PC-9 (cell line): Measurements from ENCODE around the gene GOT1.

Experiments
- EZH2 ChIP-seq: fragments of 200-600 bp; sonication (generic); IDR thresholded peaks from 2 replicates; pipeline ENCODE4 v1.8.0; 2017; ENCODE audit warnings: antibody characterized with exemption, low read depth
- TF ChIP-seq, protein P1 (sequence below): fragments of 200-600 bp; sonication (generic); conservative IDR thresholded peaks from 2 replicates; pipeline ENCODE4 v1.6.1; 2017; ENCODE audit warnings: mixed run types, antibody characterized with exemption, mild to moderate bottlenecking, moderate library complexity

DNA sequence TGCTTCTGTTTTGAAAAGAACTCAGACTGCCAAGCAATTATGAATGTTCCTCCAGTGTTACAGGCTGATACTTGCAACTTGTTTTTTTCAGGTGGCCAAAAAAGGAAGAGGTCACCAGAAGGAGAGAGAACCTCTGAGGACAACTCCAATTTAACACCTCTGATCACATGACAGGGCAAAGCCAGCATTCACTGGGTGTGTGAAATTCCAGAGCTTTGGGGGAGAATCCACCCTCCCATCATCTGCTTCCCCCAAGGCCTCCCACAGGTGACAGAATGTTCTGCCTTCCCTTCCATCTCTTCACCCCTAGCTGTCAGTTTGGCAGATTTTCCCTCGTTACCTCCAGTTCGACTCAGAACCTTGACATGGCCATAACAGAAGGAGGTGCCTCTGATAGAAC, 39.1 kb downstream of the GOT1 start:
- TF ChIP-seq, protein P1, sequence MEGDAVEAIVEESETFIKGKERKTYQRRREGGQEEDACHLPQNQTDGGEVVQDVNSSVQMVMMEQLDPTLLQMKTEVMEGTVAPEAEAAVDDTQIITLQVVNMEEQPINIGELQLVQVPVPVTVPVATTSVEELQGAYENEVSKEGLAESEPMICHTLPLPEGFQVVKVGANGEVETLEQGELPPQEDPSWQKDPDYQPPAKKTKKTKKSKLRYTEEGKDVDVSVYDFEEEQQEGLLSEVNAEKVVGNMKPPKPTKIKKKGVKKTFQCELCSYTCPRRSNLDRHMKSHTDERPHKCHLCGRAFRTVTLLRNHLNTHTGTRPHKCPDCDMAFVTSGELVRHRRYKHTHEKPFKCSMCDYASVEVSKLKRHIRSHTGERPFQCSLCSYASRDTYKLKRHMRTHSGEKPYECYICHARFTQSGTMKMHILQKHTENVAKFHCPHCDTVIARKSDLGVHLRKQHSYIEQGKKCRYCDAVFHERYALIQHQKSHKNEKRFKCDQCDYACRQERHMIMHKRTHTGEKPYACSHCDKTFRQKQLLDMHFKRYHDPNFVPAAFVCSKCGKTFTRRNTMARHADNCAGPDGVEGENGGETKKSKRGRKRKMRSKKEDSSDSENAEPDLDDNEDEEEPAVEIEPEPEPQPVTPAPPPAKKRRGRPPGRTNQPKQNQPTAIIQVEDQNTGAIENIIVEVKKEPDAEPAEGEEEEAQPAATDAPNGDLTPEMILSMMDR, result no peak
- no peak for TF ChIP-seq EZH2
